Fibroblast of lung (primary cell): Measurements from ENCODE around the gene EEPD1. TPM values are rescaled to one million over a fixed set of nuclear protein-coding genes. Genes with fewer than 3 reads are reported as not detected.

ENCODE experiments used
- DNase-seq, 2 donors: peaks; one replicate each; pipeline versions ENCODE4 v3.0.0 to v3.0.0-alpha.2; 2010; ENCODE audit warnings: low read depth in 2 of 2
- H2AFZ ChIP-seq: 2 replicates; pipeline ENCODE4 v1.5.1; 2012; ENCODE audit warnings: low read length, control low read depth, inconsistent platforms
- H3K27ac ChIP-seq: 2 replicates; pipeline ENCODE4 v1.5.1; 2011; ENCODE audit warnings: low read length, control low read depth; ENCODE audit not compliant: insufficient read depth
- H3K27me3 ChIP-seq: 2 replicates; pipeline ENCODE4 v1.5.1; 2011; ENCODE audit warnings: mild to moderate bottlenecking, low read length; ENCODE audit not compliant: control insufficient read depth, insufficient read depth
- H3K36me3 ChIP-seq: 2 replicates; pipeline ENCODE4 v1.5.1; 2011; ENCODE audit warnings: low read length; ENCODE audit not compliant: control insufficient read depth, insufficient read depth
- H3K4me1 ChIP-seq: 2 replicates; pipeline ENCODE4 v1.5.1; 2011; ENCODE audit warnings: low read length; ENCODE audit not compliant: control insufficient read depth, insufficient read depth; ENCODE audit errors: extremely low read depth
- H3K4me2 ChIP-seq: 2 replicates; pipeline ENCODE4 v1.5.1; 2011; ENCODE audit warnings: low read length, control low read depth; ENCODE audit not compliant: insufficient read depth; ENCODE audit errors: extremely low read depth
- H3K4me3 ChIP-seq, 4 experiments: fragments of 200-600 bp in 1 of 4; sonication (generic) in 1 of 4; replicated peaks in 1 of 4; 2 replicates each; pipeline ENCODE4 v1.5.1; 2011 to 2016; ENCODE audit warnings: low read length in 4 of 4, low read depth in 3 of 4, mild to moderate bottlenecking in 3 of 4, control low read depth in 2 of 4, inconsistent platforms in 1 of 4, mixed read lengths in 1 of 4; ENCODE audit not compliant: insufficient read depth in 1 of 4; ENCODE audit errors: control extremely low read depth in 1 of 4
- H3K79me2 ChIP-seq: 2 replicates; pipeline ENCODE4 v1.5.1; 2012; ENCODE audit warnings: mild to moderate bottlenecking, low read length, inconsistent platforms; ENCODE audit not compliant: control insufficient read depth, insufficient read depth
- H3K9ac ChIP-seq: 2 replicates; pipeline ENCODE4 v1.5.1; 2011; ENCODE audit warnings: mild to moderate bottlenecking, low read length, control low read depth; ENCODE audit not compliant: insufficient read depth
- H3K9me3 ChIP-seq: 2 replicates; pipeline ENCODE4 v1.5.1; 2012; ENCODE audit warnings: low read depth, low read length; ENCODE audit not compliant: control insufficient read depth, insufficient read depth
- H4K20me1 ChIP-seq: 2 replicates; pipeline ENCODE4 v1.5.1; 2011; ENCODE audit warnings: low read length; ENCODE audit not compliant: control insufficient read depth, insufficient read depth; ENCODE audit errors: extremely low read depth
- CTCF ChIP-seq, 2 donors: IDR thresholded peaks in 1 of 2; conservative IDR thresholded peaks in 1 of 2; 1 replicate in 1 of 2; 2 replicates in 1 of 2; pipeline ENCODE4 v1.5.1; 2011 to 2012; ENCODE audit warnings: low read length in 2 of 2, control low read depth in 1 of 2, inconsistent platforms in 1 of 2, low read depth in 1 of 2, mild to moderate bottlenecking in 1 of 2
- EZH2 ChIP-seq: IDR thresholded peaks from 2 replicates; pipeline ENCODE4 v1.5.1; 2012; ENCODE audit warnings: low read length, control low read depth, mild to moderate bottlenecking; ENCODE audit errors: missing control alignments
- polyA plus RNA-seq, 2 donors: library from polyadenylated mRNA; depleted of rRNA in 1 of 2; stranded (reverse) in 1 of 2; unstranded in 1 of 2; fragments of >200 nt; gene quantifications; 2 replicates each; pipeline ENCODE4 v1.2.1, GENCODE V29; 2011 to 2012; ENCODE audit warnings: missing spikeins in 1 of 2
- total RNA-seq: library from RNA; depleted of rRNA; stranded (reverse); fragments of >200 nt; gene quantifications from 2 replicates; pipeline ENCODE4 v1.2.1, GENCODE V29; 2014

The EEPD1 gene
- total and polyA plus RNA-seq, 2 donors (not counting 1 experiment from before 2014, with no cell fraction given) = 8.4 to 15.9 TPM

GRCh38 chr7:36116347-36117202, 36.5 kb upstream of the EEPD1 start:
- H3K4me3 ChIP-seq = no peak overlapping the region
- no peak overlapping the region for H3K9ac ChIP-seq

GRCh38 chr7:36117203-36117840, 35.7 kb upstream of the EEPD1 start:
- no peaks in the 10 kb centered on the region for H3K9me3 ChIP-seq
- peak in 1 of 2 donors; percentile 18 for DNase-seq
- no peak overlapping the region for H2AFZ ChIP-seq
- TF ChIP-seq CTCF (conservative IDR thresholded peaks at IDR 0.05 in 1 of 2, IDR thresholded peaks at IDR 0.05 in 1 of 2; ENCODE audit: low read depth in 1 of 2, low read length in 2 of 2) = no peak
- no peak for TF ChIP-seq EZH2
- H3K79me2 ChIP-seq = no peaks in the 10 kb centered on the region
- H3K4me2 ChIP-seq = no peak overlapping the region
- H3K27ac ChIP-seq = peak overlapping the region; percentile 6
- H3K9ac ChIP-seq = no peak overlapping the region
- no peaks in the 10 kb centered on the region for H3K36me3 ChIP-seq
- no peaks in the 10 kb centered on the region for H4K20me1 ChIP-seq
- no peaks in the 10 kb centered on the region for H3K27me3 ChIP-seq
- H3K4me1 ChIP-seq = peaks cover 27% of the 10 kb centered on the region
- no peak overlapping the region for H3K4me3 ChIP-seq

More at GRCh38 chr7:36116347-36117202, 36.5 kb upstream of the EEPD1 start:
- no peaks in the 10 kb centered on the region for H3K9me3 ChIP-seq
- peak in 1 of 2 donors; percentile 55 for DNase-seq
- no peak overlapping the region for H2AFZ ChIP-seq
- H3K27ac ChIP-seq = peak overlapping the region; percentile 79
- H4K20me1 ChIP-seq = no peaks in the 10 kb centered on the region
- H3K27me3 ChIP-seq = no peaks in the 10 kb centered on the region
- H3K79me2 ChIP-seq = no peaks in the 10 kb centered on the region
- peaks cover 27% of the 10 kb centered on the region for H3K4me1 ChIP-seq
- no peak for TF ChIP-seq CTCF (conservative IDR thresholded peaks at IDR 0.05 in 1 of 2, IDR thresholded peaks at IDR 0.05 in 1 of 2; ENCODE audit: low read depth in 1 of 2, low read length in 2 of 2)
- no peak for TF ChIP-seq EZH2
- H3K4me2 ChIP-seq = peak overlapping the region; percentile 83
- H3K36me3 ChIP-seq = no peaks in the 10 kb centered on the region

- no peak for TF ChIP-seq CTCF (conservative IDR thresholded peaks at IDR 0.05 in 1 of 2, IDR thresholded peaks at IDR 0.05 in 1 of 2; ENCODE audit: low read depth in 1 of 2, low read length in 2 of 2)
- no peak for TF ChIP-seq EZH2
- H3K36me3 ChIP-seq = no peaks in the 10 kb centered on the region
- no peaks in the 10 kb centered on the region for H3K9me3 ChIP-seq
- no peak overlapping the region for H3K9ac ChIP-seq
- peaks cover 27% of the 10 kb centered on the region for H3K4me1 ChIP-seq
- no peak overlapping the region for H2AFZ ChIP-seq
- H3K27me3 ChIP-seq = no peaks in the 10 kb centered on the region
- H3K79me2 ChIP-seq = no peaks in the 10 kb centered on the region
- no peak for DNase-seq
- H3K4me2 ChIP-seq = no peak overlapping the region
- H4K20me1 ChIP-seq = no peaks in the 10 kb centered on the region
- H3K27ac ChIP-seq = no peak overlapping the region
- H3K4me3 ChIP-seq = no peak overlapping the region
Observed at GRCh38 chr7:36118344-36118743, 34.7 kb upstream of the EEPD1 start.
